Midbrain (tissue), 1 donor: ENCODE measurements around the gene INO80E.

Source experiments
- DNase-seq: peaks from one replicate; lab custom pipeline; 2025; lab: John Stamatoyannopoulos, UW

The INO80E gene

GRCh38 chr16:29975811-29976511, 20.1 kb upstream of the INO80E start:
- DNase-seq, result no peak

GRCh38 chr16:29977063-29977825, 18.8 kb upstream of the INO80E start:
- DNase-seq, result no peak

- DNase-seq, result no peak
These were observed 18.0 kb upstream of the INO80E start for GRCh38 chr16:29978081-29978480.

GRCh38 chr16:29978564-29979270, 17.3 kb upstream of the INO80E start:
- DNase-seq, result no peak

- no peak for DNase-seq
These were observed 13.3 kb upstream of the INO80E start for GRCh38 chr16:29982560-29983419.

GRCh38 chr16:29983420-29984136, 12.5 kb upstream of the INO80E start:
- no peak for DNase-seq

GRCh38 chr16:29984137-29984763, 11.8 kb upstream of the INO80E start:
- DNase-seq, result no peak

GRCh38 chr16:29984764-29985147, 11.3 kb upstream of the INO80E start:
- DNase-seq, result no peak

GRCh38 chr16:29985271-29985811, 10.7 kb upstream of the INO80E start:
- DNase-seq, result no peak

GRCh38 chr16:29986231-29986630, 9.8 kb upstream of the INO80E start:
- no peak for DNase-seq

- no peak for DNase-seq
These were observed 9.1 kb upstream of the INO80E start for GRCh38 chr16:29986931-29987330.

- no peak for DNase-seq
These were observed 8.5 kb upstream of the INO80E start for GRCh38 chr16:29987371-29988085.

GRCh38 chr16:29988346-29989075, 7.5 kb upstream of the INO80E start:
- DNase-seq, result no peak

- no peak for DNase-seq
These were observed 6.8 kb upstream of the INO80E start for GRCh38 chr16:29989111-29989858.

GRCh38 chr16:29990034-29990433, 6.0 kb upstream of the INO80E start:
- no peak for DNase-seq

GRCh38 chr16:29990883-29991570, 5.0 kb upstream of the INO80E start:
- DNase-seq, result no peak

GRCh38 chr16:29991571-29991904, 4.5 kb upstream of the INO80E start:
- DNase-seq, result no peak
